Measurements from ENCODE around the gene TLN1.

GRCh38 chr9:35666045-35666444 is 66.0 kb downstream of the TLN1 start:
- TF ChIP-seq, protein P1, sequence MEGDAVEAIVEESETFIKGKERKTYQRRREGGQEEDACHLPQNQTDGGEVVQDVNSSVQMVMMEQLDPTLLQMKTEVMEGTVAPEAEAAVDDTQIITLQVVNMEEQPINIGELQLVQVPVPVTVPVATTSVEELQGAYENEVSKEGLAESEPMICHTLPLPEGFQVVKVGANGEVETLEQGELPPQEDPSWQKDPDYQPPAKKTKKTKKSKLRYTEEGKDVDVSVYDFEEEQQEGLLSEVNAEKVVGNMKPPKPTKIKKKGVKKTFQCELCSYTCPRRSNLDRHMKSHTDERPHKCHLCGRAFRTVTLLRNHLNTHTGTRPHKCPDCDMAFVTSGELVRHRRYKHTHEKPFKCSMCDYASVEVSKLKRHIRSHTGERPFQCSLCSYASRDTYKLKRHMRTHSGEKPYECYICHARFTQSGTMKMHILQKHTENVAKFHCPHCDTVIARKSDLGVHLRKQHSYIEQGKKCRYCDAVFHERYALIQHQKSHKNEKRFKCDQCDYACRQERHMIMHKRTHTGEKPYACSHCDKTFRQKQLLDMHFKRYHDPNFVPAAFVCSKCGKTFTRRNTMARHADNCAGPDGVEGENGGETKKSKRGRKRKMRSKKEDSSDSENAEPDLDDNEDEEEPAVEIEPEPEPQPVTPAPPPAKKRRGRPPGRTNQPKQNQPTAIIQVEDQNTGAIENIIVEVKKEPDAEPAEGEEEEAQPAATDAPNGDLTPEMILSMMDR (IDR thresholded peaks at IDR 0.05), result no peak
- TF ChIP-seq POLR2AphosphoS2 (conservative IDR thresholded peaks at IDR 0.05; ENCODE audit: low read length), result no peak
- TF ChIP-seq POLR2A (IDR thresholded peaks at IDR 0.05; ENCODE audit: low read length), result no peak
- TF ChIP-seq MAX (IDR thresholded peaks at IDR 0.05), result no peak
- no peak for TF ChIP-seq EP300 (IDR thresholded peaks at IDR 0.05)
- TF ChIP-seq USF2 (IDR thresholded peaks at IDR 0.05), result no peak
- no peak for TF ChIP-seq SREBF2 (IDR thresholded peaks at IDR 0.05)
- no peak for TF ChIP-seq EHMT2 (IDR thresholded peaks at IDR 0.05; ENCODE audit: low read depth)
- no peak for TF ChIP-seq GATA3 (IDR thresholded peaks at IDR 0.05; ENCODE audit: borderline replicate concordance)
- TF ChIP-seq NFE2L2 (conservative IDR thresholded peaks at IDR 0.05; ENCODE audit: low read length), result no peak
- TF ChIP-seq, protein P2, sequence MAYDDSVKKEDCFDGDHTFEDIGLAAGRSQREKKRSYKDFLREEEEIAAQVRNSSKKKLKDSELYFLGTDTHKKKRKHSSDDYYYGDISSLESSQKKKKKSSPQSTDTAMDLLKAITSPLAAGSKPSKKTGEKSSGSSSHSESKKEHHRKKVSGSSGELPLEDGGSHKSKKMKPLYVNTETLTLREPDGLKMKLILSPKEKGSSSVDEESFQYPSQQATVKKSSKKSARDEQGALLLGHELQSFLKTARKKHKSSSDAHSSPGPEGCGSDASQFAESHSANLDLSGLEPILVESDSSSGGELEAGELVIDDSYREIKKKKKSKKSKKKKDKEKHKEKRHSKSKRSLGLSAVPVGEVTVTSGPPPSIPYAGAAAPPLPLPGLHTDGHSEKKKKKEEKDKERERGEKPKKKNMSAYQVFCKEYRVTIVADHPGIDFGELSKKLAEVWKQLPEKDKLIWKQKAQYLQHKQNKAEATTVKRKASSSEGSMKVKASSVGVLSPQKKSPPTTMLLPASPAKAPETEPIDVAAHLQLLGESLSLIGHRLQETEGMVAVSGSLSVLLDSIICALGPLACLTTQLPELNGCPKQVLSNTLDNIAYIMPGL (CRISPR knock-in tag; IDR thresholded peaks at IDR 0.05; ENCODE audit: borderline replicate concordance), result no peak

Measured in A549 (cell line).